ENCODE measurements around the gene MAGEB17.
"Not testable (repeated sequence)": the region's sequence is repeated elsewhere in the genome, so short reads cannot be mapped to it uniquely, and the experiment has no call there.

The MAGEB17 gene

DNA sequence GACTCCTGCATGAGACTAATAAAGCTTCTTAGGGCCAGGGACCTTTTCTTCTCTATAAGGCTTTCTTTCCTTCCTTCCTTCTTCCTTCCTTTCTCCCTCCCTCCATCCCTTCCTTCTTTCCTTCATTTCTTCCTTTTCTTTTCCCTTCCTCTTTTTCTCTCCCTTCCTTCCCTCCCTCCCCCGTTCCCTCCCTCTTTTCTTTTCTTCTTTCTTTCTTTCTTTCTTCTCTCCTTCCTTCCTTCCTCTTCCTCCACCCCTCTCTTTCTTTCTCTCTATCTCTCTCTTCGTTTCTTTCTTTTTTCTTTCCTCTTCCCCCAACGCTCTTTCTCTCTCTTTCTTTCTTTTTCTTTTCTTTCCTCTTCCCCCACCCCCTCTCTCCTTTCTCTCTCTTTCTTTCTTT lies 2.5 kb upstream of the MAGEB17 start:
- no peaks in the 10 kb centered on the region for H3K4me1 Mint-ChIP-seq
- peaks cover 43% of the 10 kb centered on the region for H3K27me3 Mint-ChIP-seq
- no peak for DNase-seq (ENCODE audit: low spot score in 2 of 2)
- H3K4me3 Mint-ChIP-seq: no peak overlapping the region
- no peaks in the 10 kb centered on the region for H3K9me3 Mint-ChIP-seq
- no peak overlapping the region for H3K27ac Mint-ChIP-seq (ENCODE audit: low read depth)
- H3K36me3 Mint-ChIP-seq (ENCODE audit: insufficient read depth): no peaks in the 10 kb centered on the region
- no peak for ATAC-seq (replicated peaks; ENCODE audit: extremely low read depth, poor library complexity, severe bottlenecking)

DNA sequence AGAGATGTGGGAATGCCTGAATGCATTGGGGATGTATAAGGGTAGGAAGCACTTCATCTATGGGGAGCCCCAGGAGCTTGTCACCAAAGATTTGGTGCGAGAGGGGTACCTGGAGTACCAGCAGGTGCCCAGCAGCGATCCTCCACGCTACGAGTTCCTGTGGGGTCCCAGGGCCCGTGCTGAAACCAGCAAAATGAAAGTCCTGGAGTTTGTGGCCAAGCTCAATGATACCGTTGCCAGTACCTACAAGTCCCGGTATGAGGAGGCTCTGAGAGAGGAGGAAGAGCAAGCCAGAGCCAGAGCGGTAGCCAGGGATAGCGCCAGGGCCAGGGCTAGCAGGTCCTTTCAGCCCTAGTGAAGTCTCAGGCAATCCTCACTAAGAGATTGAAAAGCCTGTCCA lies 3.8 kb downstream of the MAGEB17 start:
- Mint-ChIP-seq H3K36me3 (ENCODE audit: insufficient read depth) (no peaks in the 10 kb centered on the region), H3K27me3 (peaks cover 19% of the 10 kb centered on the region), H3K4me1 (no peaks in the 10 kb centered on the region), H3K27ac (ENCODE audit: low read depth) (no peak overlapping the region), H3K4me3 (no peak overlapping the region), H3K9me3 (no peaks in the 10 kb centered on the region)
- ATAC-seq (replicated peaks; ENCODE audit: extremely low read depth, poor library complexity, severe bottlenecking): no peak
- DNase-seq (ENCODE audit: low spot score in 2 of 2): no peak

- Mint-ChIP-seq H3K9me3 (no peaks in the 10 kb centered on the region), H3K36me3 (ENCODE audit: insufficient read depth) (no peaks in the 10 kb centered on the region), H3K27ac (ENCODE audit: low read depth) (no peak overlapping the region), H3K4me1 (no peaks in the 10 kb centered on the region), H3K27me3 (peaks cover 10% of the 10 kb centered on the region), H3K4me3 (no peak overlapping the region)
- no peak for ATAC-seq (replicated peaks; ENCODE audit: extremely low read depth, poor library complexity, severe bottlenecking)
- no peak for DNase-seq (ENCODE audit: low spot score in 2 of 2)
Measured at GRCh38 chrX:16171944-16172343, 4.7 kb downstream of the MAGEB17 start.

- Mint-ChIP-seq H3K36me3 (ENCODE audit: insufficient read depth) (no peaks in the 10 kb centered on the region), H3K9me3 (no peaks in the 10 kb centered on the region), H3K4me1 (no peaks in the 10 kb centered on the region), H3K4me3 (no peak overlapping the region), H3K27ac (ENCODE audit: low read depth) (no peak overlapping the region), H3K27me3 (peaks cover 10% of the 10 kb centered on the region)
- no peak for DNase-seq (ENCODE audit: low spot score in 2 of 2)
- ATAC-seq (replicated peaks; ENCODE audit: extremely low read depth, poor library complexity, severe bottlenecking): no peak
Measured at GRCh38 chrX:16172391-16172790, 5.1 kb downstream of the MAGEB17 start.

DNA sequence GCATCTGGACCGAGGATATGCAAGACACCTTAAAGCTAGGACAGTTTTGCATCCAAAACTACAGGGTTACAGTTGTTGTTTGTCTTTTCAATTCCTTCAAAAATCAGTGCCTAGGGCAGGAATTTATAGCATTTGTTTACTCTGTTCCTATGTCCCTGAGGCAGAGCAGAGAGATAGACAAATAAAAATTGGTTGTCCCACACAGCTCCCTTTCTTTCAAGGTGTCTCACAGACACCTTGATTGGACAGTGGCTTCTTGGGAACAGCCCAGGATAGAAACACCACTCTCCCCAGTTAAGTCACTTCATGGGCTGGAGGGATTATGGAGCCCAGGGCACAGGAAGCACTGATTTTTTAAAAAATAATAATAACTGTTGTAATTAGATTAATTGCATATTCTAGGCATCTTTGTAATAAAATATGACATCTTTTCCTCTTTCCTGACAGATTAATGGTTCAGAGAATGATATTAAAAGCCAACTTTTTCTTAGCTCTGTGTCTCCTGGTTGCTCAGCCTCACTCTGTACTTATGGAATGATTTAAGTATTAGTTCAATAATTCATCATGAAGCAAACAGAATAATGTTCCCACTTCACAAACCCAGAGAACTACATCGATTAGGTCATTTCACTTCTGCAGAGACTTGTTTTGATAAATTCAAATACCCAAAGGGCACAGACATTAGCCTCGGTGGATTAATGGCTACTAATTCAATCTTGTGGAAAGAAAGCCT lies 8.2 kb downstream of the MAGEB17 start:
- Mint-ChIP-seq H3K27me3 (peaks cover 13% of the 10 kb centered on the region), H3K27ac (ENCODE audit: low read depth) (no peak overlapping the region), H3K4me3 (no peak overlapping the region), H3K4me1 (no peaks in the 10 kb centered on the region), H3K9me3 (no peaks in the 10 kb centered on the region), H3K36me3 (ENCODE audit: insufficient read depth) (no peaks in the 10 kb centered on the region)
- ATAC-seq (replicated peaks; ENCODE audit: extremely low read depth, poor library complexity, severe bottlenecking): no peak
- DNase-seq (ENCODE audit: low spot score in 2 of 2): no peak

GRCh38 chrX:16177260-16177659 lies 10.0 kb downstream of the MAGEB17 start:
- DNase-seq (ENCODE audit: low spot score in 2 of 2) (no peak), ATAC-seq (replicated peaks; ENCODE audit: extremely low read depth, poor library complexity, severe bottlenecking) (no peak)
- no peaks in the 10 kb centered on the region for H3K4me1 Mint-ChIP-seq
- no peak overlapping the region for H3K27ac Mint-ChIP-seq (ENCODE audit: low read depth)
- no peaks in the 10 kb centered on the region for H3K9me3 Mint-ChIP-seq
- H3K36me3 Mint-ChIP-seq (ENCODE audit: insufficient read depth): no peaks in the 10 kb centered on the region
- H3K4me3 Mint-ChIP-seq: no peak overlapping the region
- peaks cover 28% of the 10 kb centered on the region for H3K27me3 Mint-ChIP-seq

GRCh38 chrX:16183843-16184242 lies 16.6 kb downstream of the MAGEB17 start:
- DNase-seq (ENCODE audit: low spot score in 2 of 2); H3K4me3 Mint-ChIP-seq; H3K36me3 Mint-ChIP-seq (ENCODE audit: insufficient read depth); H3K4me1 Mint-ChIP-seq; H3K27ac Mint-ChIP-seq (ENCODE audit: low read depth); ATAC-seq (replicated peaks; ENCODE audit: extremely low read depth, poor library complexity, severe bottlenecking); H3K9me3 Mint-ChIP-seq: not testable (repeated sequence)
- H3K27me3 Mint-ChIP-seq: peaks cover 46% of the 10 kb centered on the region

GRCh38 chrX:16185725-16186136 lies 18.4 kb downstream of the MAGEB17 start:
- H3K27me3 Mint-ChIP-seq: peaks cover 31% of the 10 kb centered on the region
- DNase-seq (ENCODE audit: low spot score in 2 of 2): no peak
- H3K9me3 Mint-ChIP-seq: no peaks in the 10 kb centered on the region
- no peak overlapping the region for H3K4me3 Mint-ChIP-seq
- no peak overlapping the region for H3K27ac Mint-ChIP-seq (ENCODE audit: low read depth)
- no peak for ATAC-seq (replicated peaks; ENCODE audit: extremely low read depth, poor library complexity, severe bottlenecking)
- H3K36me3 Mint-ChIP-seq (ENCODE audit: insufficient read depth): no peaks in the 10 kb centered on the region
- no peaks in the 10 kb centered on the region for H3K4me1 Mint-ChIP-seq

DNA sequence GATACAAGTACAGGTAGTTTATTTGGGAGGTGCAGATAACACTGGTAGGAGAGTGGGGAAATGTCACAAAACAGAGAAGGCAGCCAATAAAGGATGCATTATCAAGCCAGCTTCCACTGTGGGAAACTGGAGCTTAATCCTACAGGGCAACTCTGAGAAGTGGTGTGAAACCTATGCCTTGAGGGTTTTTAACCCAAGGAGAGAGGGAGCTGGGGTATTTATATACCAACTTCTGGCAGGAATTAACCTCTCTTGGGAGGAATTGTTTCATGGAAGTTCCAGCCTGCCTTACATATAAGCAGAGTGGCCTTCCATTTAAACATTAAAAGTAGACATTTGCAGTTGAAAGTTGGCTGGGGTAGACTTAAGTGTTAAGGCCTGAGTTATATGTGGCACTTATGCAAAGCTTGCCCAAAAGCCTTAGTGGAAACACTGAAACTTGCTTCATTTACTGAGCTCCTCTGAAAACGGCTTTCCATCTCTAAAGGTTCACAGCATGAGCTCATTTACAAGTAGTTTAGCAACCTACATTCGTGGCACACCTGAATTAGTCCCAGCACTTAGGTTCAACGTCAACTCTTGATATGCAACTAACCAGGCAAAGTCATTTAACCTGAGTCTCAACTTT lies 19.2 kb downstream of the MAGEB17 start:
- H3K27me3 Mint-ChIP-seq: peaks cover 31% of the 10 kb centered on the region
- H3K4me3 Mint-ChIP-seq: no peak overlapping the region
- no peak for DNase-seq (ENCODE audit: low spot score in 2 of 2)
- no peak for ATAC-seq (replicated peaks; ENCODE audit: extremely low read depth, poor library complexity, severe bottlenecking)
- no peak overlapping the region for H3K27ac Mint-ChIP-seq (ENCODE audit: low read depth)
- H3K9me3 Mint-ChIP-seq: no peaks in the 10 kb centered on the region
- no peaks in the 10 kb centered on the region for H3K4me1 Mint-ChIP-seq
- H3K36me3 Mint-ChIP-seq (ENCODE audit: insufficient read depth): no peaks in the 10 kb centered on the region

DNA sequence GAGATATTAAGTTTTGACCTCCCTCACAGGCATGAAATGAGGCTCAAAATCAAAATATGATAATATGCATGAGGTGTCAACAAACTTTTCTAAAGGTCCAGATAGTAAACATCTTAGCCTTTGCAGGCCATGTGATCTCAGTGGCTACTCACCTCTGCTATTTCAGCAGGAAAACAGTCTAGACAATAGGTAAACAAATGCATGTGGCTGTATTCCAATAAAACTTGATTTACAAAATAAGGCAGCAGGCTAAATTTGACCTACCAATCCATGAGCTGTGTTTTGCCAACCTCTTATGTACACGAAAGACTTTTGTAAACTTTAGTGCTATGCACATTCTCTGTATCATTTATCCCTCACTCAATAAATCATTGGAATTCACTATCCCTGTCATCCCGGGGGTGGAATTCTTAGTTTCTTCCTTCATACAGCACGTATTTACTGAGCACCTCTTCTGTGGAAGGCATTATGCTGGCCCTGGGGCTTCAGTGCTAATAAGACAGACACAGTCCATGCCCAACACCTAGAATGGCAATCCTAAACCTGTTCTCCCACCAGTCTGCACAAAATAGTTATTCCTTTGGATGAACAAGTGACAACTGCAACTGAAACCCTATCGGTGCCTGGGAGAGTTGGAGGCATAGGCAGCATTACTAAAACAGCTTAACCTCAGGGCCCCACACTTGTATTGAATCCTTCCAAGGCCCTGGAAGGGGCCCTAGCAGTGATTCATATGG lies 19.9 kb downstream of the MAGEB17 start:
- ATAC-seq (replicated peaks; ENCODE audit: extremely low read depth, poor library complexity, severe bottlenecking) (no peak), DNase-seq (ENCODE audit: low spot score in 2 of 2) (no peak)
- Mint-ChIP-seq H3K36me3 (ENCODE audit: insufficient read depth) (no peaks in the 10 kb centered on the region), H3K27ac (ENCODE audit: low read depth) (no peak overlapping the region), H3K9me3 (no peaks in the 10 kb centered on the region), H3K27me3 (peaks cover 33% of the 10 kb centered on the region), H3K4me3 (no peak overlapping the region), H3K4me1 (no peaks in the 10 kb centered on the region)

GRCh38 chrX:16188687-16189086 lies 21.4 kb downstream of the MAGEB17 start:
- no peak overlapping the region for H3K27ac Mint-ChIP-seq (ENCODE audit: low read depth)
- H3K9me3 Mint-ChIP-seq: no peaks in the 10 kb centered on the region
- DNase-seq (ENCODE audit: low spot score in 2 of 2): no peak
- H3K4me1 Mint-ChIP-seq: no peaks in the 10 kb centered on the region
- peaks cover 20% of the 10 kb centered on the region for H3K27me3 Mint-ChIP-seq
- no peaks in the 10 kb centered on the region for H3K36me3 Mint-ChIP-seq (ENCODE audit: insufficient read depth)
- ATAC-seq (replicated peaks; ENCODE audit: extremely low read depth, poor library complexity, severe bottlenecking): no peak
- no peak overlapping the region for H3K4me3 Mint-ChIP-seq

DNA sequence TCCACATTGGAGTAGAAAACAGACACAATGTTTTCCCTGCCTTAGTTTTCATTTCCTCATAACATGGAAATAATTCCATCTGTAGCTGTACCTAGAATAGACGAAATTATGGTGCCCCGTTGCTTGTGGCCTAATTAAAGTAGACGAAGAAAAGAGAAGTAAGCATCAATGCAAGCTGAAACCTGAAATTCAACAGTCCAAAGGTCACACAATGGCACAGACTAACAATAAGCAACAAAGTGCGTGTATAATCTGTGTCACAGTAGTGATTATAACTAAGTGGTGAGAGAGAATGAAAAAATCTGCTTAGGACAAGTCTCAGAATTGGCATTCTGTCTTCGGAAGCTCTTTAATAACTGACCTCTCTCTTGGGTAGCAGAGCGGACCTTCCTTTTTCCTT lies 24.3 kb downstream of the MAGEB17 start:
- Mint-ChIP-seq H3K4me1 (no peaks in the 10 kb centered on the region), H3K27ac (ENCODE audit: low read depth) (no peak overlapping the region), H3K4me3 (no peak overlapping the region)

DNA sequence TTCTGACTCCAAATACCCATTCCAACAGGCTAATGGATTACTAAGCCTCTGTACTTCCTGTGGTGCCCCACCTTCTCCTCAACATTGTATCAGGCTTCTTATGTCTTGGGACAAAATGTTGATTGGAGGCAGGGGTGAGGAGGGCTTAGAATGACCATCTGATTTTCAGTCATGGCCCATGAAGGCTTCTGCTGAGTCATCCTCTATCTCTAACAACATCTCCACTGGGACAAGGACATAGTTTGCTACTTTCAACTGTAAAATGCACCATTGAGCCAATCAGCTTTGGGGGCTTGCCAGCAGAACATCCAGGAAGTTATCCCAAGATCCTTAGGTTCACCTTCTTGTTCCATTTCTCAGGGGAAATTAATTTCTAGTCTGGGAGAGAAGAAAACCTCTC lies 29.5 kb downstream of the MAGEB17 start:
- no peaks in the 10 kb centered on the region for H3K9me3 Mint-ChIP-seq
- ATAC-seq (replicated peaks; ENCODE audit: extremely low read depth, poor library complexity, severe bottlenecking) (no peak), DNase-seq (ENCODE audit: low spot score in 2 of 2) (no peak)
- H3K27me3 Mint-ChIP-seq: peaks cover 11% of the 10 kb centered on the region
- H3K36me3 Mint-ChIP-seq (ENCODE audit: insufficient read depth): no peaks in the 10 kb centered on the region
- H3K27ac Mint-ChIP-seq (ENCODE audit: low read depth): no peak overlapping the region
- no peaks in the 10 kb centered on the region for H3K4me1 Mint-ChIP-seq
- no peak overlapping the region for H3K4me3 Mint-ChIP-seq

More for the DNA sequence above, 24.3 kb downstream of the MAGEB17 start:
- H3K9me3 Mint-ChIP-seq: no peaks in the 10 kb centered on the region
- H3K27me3 Mint-ChIP-seq: peaks cover 16% of the 10 kb centered on the region
- ATAC-seq (replicated peaks; ENCODE audit: extremely low read depth, poor library complexity, severe bottlenecking) (no peak), DNase-seq (ENCODE audit: low spot score in 2 of 2) (no peak)
- no peaks in the 10 kb centered on the region for H3K36me3 Mint-ChIP-seq (ENCODE audit: insufficient read depth)

All from central memory CD8-positive, alpha-beta T cell (primary cell).